Pancreas (tissue), 10 donors: ENCODE results near the gene TBL2. TPM values are rescaled to one million over a fixed set of nuclear protein-coding genes. Genes with fewer than 3 reads are reported as not detected.

Experiments
- ATAC-seq, 4 donors: fragments of 200-7000 bp; cut with Tn5 transposase; one replicate each; pipeline versions ENCODE4 v1.8.0 to v1.9.1; 2020; ENCODE audit warnings: mild to moderate bottlenecking in 4 of 4, moderate library complexity in 4 of 4
- DNase-seq, 6 donors: peaks; one replicate each; pipeline ENCODE4 v3.0.0-alpha.2; 2020
- FAIRE-seq: peaks from 2 replicates; lab custom pipeline; 2012; peaks lifted over from hg19 to GRCh38; lab: Jason Lieb, UNC
- H3K27ac ChIP-seq, 4 donors: fragments of 200-600 bp; sonication (generic); 1 replicate in 3 of 4; 2 replicates in 1 of 4; pipeline versions ENCODE4 v1.5.0 to v1.8.0; 2020
- H3K27me3 ChIP-seq, 4 donors: fragments of 200-600 bp; one replicate each; pipeline ENCODE4 v1.8.0; 2021
- H3K36me3 ChIP-seq, 3 donors: fragments of 200-600 bp; sonication (generic) in 1 of 3; one replicate each; pipeline versions ENCODE4 v1.5.0 to v1.8.0; 2020 to 2021
- H3K4me1 ChIP-seq, 3 donors: fragments of 200-600 bp; one replicate each; pipeline ENCODE4 v1.8.0; 2021
- H3K4me3 ChIP-seq, 4 donors: fragments of 200-600 bp; sonication (generic) in 2 of 4; one replicate each; pipeline versions ENCODE4 v1.5.0 to v1.8.0; 2020 to 2021
- H3K9me3 ChIP-seq, 4 donors: fragments of 200-600 bp; one replicate each; pipeline ENCODE4 v1.8.0; 2021
- CTCF ChIP-seq, 4 donors: fragments of 200-600 bp; sonication (generic) in 3 of 4; IDR thresholded peaks; one replicate each; pipeline versions ENCODE4 v1.5.0 to v1.8.0; 2021; ENCODE audit warnings: antibody characterized with exemption in 4 of 4
- WGBS, 2 donors: extraction: QIAGEN DNeasy Blood & Tissue Kit; methylation state at CpG; one replicate each; pipeline ENCODE4 v1.1.7; 2013; 5-methylcytosine and 5-hydroxymethylcytosine counted together
- intact Hi-C, 3 donors: fragments of 100-400 bp; cut with DNase I; formaldehyde crosslinking; loops; one replicate each; pipeline versions ENCODE4 v1.11.1 to v1.14.2; 2022
- polyA plus RNA-seq, 2 donors: library from polyadenylated mRNA; stranded (reverse); fragments of 200-250 nt; gene quantifications; one replicate each; pipeline ENCODE4 v1.2.3, GENCODE V29; 2013
- total RNA-seq, 6 donors: library from RNA; stranded (reverse); fragmentation: NEBNext Ultra II Directional in 4 of 6; extraction: Animal tissue kit (Norgen Biotek cat#: 25700) in 4 of 6; gene quantifications; one replicate each; pipeline versions ENCODE4 v1.2.1 to v1.2.4, GENCODE V29; 2021 to 2023
- donor health status: healthy with polysubstance abuse.
- donor health status: DM: no; HTN: no; CAD: no; lungs with moderate emphysema.
- donor health status: DM: no; HTN: no; CAD: no.
- donor health status: control.
- donor health status: control.
- donor health status: Bipolar disorder and iron deficiency.
- donor health status: DM: yes; HTN: yes; CAD: no.
- donor health status: DM: no; HTN: no; CAD: no.
- donor health status: DM: no; HTN: no; CAD: no.
- donor health status: DM: yes; HTN: yes; CAD: no.

TBL2 gene
- total RNA-seq (10 to 100 TPM; 21.2 to 38.9 (median 28.3) TPM), polyA plus RNA-seq (10 to 100 TPM; 17.2 to 26.1 TPM)

GRCh38 chr7:73578342-73579128 is at the start of gene TBL2:
Gene TBL2 (minus strand): TSS chr7:73578579. CDS start chr7:73578549, 30 bp downstream.
- DNase-seq = peak; percentile 98 to 100 (median 98)
- H3K4me1 ChIP-seq = peaks cover 0 to 9% (median 0%) of the 10 kb centered on the region in 3 donors
- no peak for FAIRE-seq
- H3K4me3 ChIP-seq = peak within 1 kb of the TSS; percentile 59 to 99 (median 92)
- WGBS, 2 donors = 0% methylated on average over 59 to 75 of the region's 75 CpGs
- no peak for TF ChIP-seq CTCF (IDR thresholded peaks at IDR 0.05)
- H3K36me3 ChIP-seq = peaks cover 4 to 13% (median 7%) of the 10 kb centered on the region in 3 donors
- H3K9me3 ChIP-seq = no peaks in the 10 kb centered on the region
- intact Hi-C loops = no loop called here
- no peaks in the 10 kb centered on the region for H3K27me3 ChIP-seq
- peak; percentile 95 to 97 (median 96) for ATAC-seq
- H3K27ac ChIP-seq = peak within 1 kb of the TSS; percentile 64 to 85 (median 83)

GRCh38 chr7:73626814-73627213 is 48.4 kb upstream of the TBL2 start:
- no peak for FAIRE-seq
- no peak overlapping the region for H3K4me3 ChIP-seq
- H3K4me1 ChIP-seq = no peaks in the 10 kb centered on the region
- no peak overlapping the region for H3K27ac ChIP-seq
- peak in 1 of 6 donors; percentile 20 for DNase-seq
- TF ChIP-seq CTCF (IDR thresholded peaks at IDR 0.05) = no peak
- ATAC-seq = no peak
- WGBS, 2 donors = 28 to 44% methylated on average over 3 of the region's 3 CpGs
- no peaks in the 10 kb centered on the region for H3K9me3 ChIP-seq
- no peaks in the 10 kb centered on the region for H3K36me3 ChIP-seq
- intact Hi-C loops = no loop called here
- H3K27me3 ChIP-seq = no peaks in the 10 kb centered on the region

- Histone ChIP-seq H3K36me3 (no peaks in the 10 kb centered on the region), H3K4me3 (no peak overlapping the region), H3K27ac (no peak overlapping the region), H3K4me1 (no peaks in the 10 kb centered on the region), H3K27me3 (no peaks in the 10 kb centered on the region), H3K9me3 (no peaks in the 10 kb centered on the region)
- WGBS, 2 donors = 90 to 95% methylated on average over 11 of the region's 11 CpGs
- FAIRE-seq = no peak
- intact Hi-C loops = no loop called here
- no peak for DNase-seq
- TF ChIP-seq CTCF (IDR thresholded peaks at IDR 0.05) = no peak
- no peak for ATAC-seq
Observed at GRCh38 chr7:73625276-73625675, 46.9 kb upstream of the TBL2 start.

- no peak for FAIRE-seq
- no peaks in the 10 kb centered on the region for H3K27me3 ChIP-seq
- H3K36me3 ChIP-seq = no peaks in the 10 kb centered on the region
- no peaks in the 10 kb centered on the region for H3K9me3 ChIP-seq
- DNase-seq = no peak
- H3K4me1 ChIP-seq = no peaks in the 10 kb centered on the region
- H3K27ac ChIP-seq = no peak overlapping the region
- no peak for ATAC-seq
- intact Hi-C loops = no loop called here
- TF ChIP-seq CTCF (IDR thresholded peaks at IDR 0.05) = no peak
- WGBS, 2 donors = 34 to 36% methylated on average over 9 of the region's 9 CpGs
- peak overlapping the region in 3 of 4 donors; percentile 50 to 84 (median 74) for H3K4me3 ChIP-seq
Observed at GRCh38 chr7:73624669-73625001, 46.3 kb upstream of the TBL2 start.
